NCI-H2227 treated with DMSO at 0.1 percent for 48 hours (cell line): ENCODE data around the gene TDG.

Experiments
- DNase-seq: peaks from one replicate; lab custom pipeline; 2025; lab: John Stamatoyannopoulos, UW

TDG gene

GRCh38 chr12:103965590-103966504, at the start of gene TDG:
TSS of gene TDG (plus strand) at chr12:103965872. CDS start at chr12:103966038, 166 bp downstream.
- DNase-seq: peak; percentile 99

- DNase-seq: no peak
Measured at GRCh38 chr12:103917873-103918272, 47.8 kb upstream of the TDG start.

GRCh38 chr12:103924761-103925641, 40.7 kb upstream of the TDG start:
- peak; percentile 19 for DNase-seq

- DNase-seq: no peak
Measured at GRCh38 chr12:103928682-103929045, 37.0 kb upstream of the TDG start.

- peak; percentile 96 for DNase-seq
Measured at GRCh38 chr12:103929046-103929783, 36.5 kb upstream of the TDG start.

- DNase-seq: no peak
Measured at GRCh38 chr12:103929784-103930033, 36.0 kb upstream of the TDG start.

GRCh38 chr12:103930034-103930786, 35.5 kb upstream of the TDG start, which contains the start of gene HSP90B1:
TSS of gene HSP90B1 (plus strand) at chr12:103930410. CDS start at chr12:103930516, 106 bp downstream.
- peak; percentile 99 for DNase-seq

GRCh38 chr12:103930787-103931735, 34.6 kb upstream of the TDG start:
- no peak for DNase-seq

- peak; percentile 18 for DNase-seq
Measured at GRCh38 chr12:103933237-103933636, 32.4 kb upstream of the TDG start.

GRCh38 chr12:103936679-103937078, 29.0 kb upstream of the TDG start:
- no peak for DNase-seq

GRCh38 chr12:103944964-103945363, 20.7 kb upstream of the TDG start:
- DNase-seq: no peak

- no peak for DNase-seq
Measured at GRCh38 chr12:103947871-103948555, 17.7 kb upstream of the TDG start.

GRCh38 chr12:103948746-103949406, 16.8 kb upstream of the TDG start:
- no peak for DNase-seq

GRCh38 chr12:103952497-103952896, 13.2 kb upstream of the TDG start:
- no peak for DNase-seq

GRCh38 chr12:103955811-103956508, 9.7 kb upstream of the TDG start:
- no peak for DNase-seq

GRCh38 chr12:103956509-103957027, 9.1 kb upstream of the TDG start:
- DNase-seq: no peak

- no peak for DNase-seq
Measured at GRCh38 chr12:103957865-103958388, 7.7 kb upstream of the TDG start.

- no peak for DNase-seq
Measured at GRCh38 chr12:103958621-103959020, 7.1 kb upstream of the TDG start.
